NCI-H187 treated with DMSO at 0.1 percent for 48 hours (cell line): Measurements from ENCODE around the gene MAML2.
"Not testable (repeated sequence)": the region's sequence is repeated elsewhere in the genome, so short reads cannot be mapped to it uniquely, and the experiment has no call there.

Experiments used
- DNase-seq: peaks from one replicate; lab custom pipeline; 2025; lab: John Stamatoyannopoulos, UW

MAML2 gene

GRCh38 chr11:96293109-96293508 is 49.9 kb downstream of the MAML2 start:
- DNase-seq, result no peak

DNA sequence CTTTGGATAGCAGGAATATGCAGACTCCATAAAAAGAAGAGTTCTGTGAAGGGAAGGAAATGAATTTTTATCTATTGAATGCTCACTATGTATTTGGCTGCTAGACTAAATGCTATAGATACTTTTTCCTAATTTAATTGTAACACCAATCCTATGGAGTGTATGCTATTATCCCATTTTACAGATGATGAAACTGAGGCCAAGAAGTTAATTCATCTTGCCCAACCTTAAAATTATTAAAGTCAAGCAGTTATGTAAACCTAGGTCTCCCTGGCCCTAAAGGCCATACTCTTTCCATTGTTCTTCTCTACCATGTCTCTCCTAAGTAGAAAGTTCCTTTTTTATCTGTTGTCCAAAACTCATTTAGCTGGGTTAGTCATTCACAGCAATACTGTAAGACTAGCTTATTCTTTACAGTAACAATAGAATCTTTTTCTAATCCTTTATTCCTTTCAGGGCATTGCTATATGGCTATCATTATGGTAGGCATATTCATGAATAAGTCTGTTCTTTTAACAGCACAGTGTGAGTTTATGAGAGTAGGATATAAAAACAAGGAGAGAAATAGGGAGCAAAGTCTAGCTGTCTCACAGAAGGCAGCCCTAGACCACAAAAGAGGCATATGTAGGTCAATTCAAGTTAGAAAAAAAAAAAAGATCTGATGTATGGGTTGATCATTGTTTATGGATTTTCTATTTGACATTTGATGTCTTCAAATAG is 50.5 kb downstream of the MAML2 start:
- DNase-seq, result no peak

GRCh38 chr11:96290631-96291030 is 52.4 kb downstream of the MAML2 start:
- DNase-seq, result no peak

DNA sequence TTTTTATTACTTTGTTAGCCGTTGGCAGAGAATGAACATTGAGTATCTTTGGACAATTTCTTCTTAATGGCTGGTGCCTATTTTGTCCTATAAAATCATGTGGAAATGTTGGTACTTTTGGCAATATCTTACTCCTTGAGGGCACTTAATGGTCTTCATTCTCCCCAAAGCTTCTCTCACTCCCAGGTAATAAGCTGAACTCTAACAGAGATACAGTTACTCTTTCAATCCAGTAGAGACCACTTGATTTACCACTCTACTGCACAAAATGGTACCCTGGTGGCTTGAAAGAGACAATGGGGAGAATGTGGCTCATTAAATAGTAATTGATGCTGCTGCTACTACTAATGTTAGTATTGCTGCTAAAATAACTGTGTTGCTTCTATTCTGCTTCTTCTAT is 53.0 kb downstream of the MAML2 start:
- no peak for DNase-seq

DNA sequence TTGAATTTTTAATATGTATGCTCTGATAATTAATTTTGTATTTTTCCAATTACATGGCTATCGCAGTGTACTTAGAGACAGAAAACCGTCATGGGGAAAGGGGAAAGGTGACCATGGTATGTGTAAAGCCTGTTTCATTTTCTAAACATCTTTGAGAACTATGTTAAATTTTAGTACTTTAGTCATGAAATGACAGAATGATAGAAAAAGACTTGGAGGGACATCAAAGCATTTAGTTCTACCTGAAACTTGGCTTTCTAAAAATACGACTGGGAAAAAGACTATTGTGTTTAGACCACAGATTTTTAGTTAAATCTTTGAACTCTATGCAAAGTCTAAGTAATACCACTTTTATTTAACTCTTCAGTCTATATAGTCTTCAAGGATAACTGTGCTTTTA is 54.1 kb downstream of the MAML2 start:
- DNase-seq, result no peak

DNA sequence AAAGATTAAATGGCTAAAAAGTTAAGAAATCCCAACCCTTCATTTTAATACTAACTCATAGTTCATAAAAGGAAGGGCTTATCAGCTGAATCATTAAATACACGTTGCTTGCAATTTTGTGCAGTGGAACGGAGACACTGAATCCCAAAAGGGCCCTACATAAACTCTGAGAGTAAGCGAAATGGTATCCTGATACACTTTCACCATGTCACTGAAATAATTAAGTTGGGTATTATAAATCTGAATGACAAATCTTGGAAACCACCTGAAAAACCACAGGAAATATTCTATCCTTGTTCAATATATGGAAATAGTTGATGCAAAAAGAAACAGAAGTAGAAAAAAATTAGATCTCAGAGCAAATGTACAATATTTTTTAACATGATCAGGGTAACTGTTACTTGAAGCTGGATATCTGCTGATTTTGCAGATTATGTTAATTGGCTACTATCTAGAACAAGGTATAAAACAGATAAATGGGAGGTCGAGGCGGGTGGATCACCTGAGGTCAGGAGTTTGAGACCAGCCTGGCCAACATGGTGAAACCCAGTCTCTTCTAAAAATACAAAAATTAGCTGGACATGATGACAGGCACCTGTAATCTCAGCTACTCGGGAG is 55.1 kb downstream of the MAML2 start:
- no peak for DNase-seq

- DNase-seq, result not testable (repeated sequence)
These were observed 57.0 kb downstream of the MAML2 start for GRCh38 chr11:96285985-96286384.

- DNase-seq, result no peak
These were observed 58.1 kb downstream of the MAML2 start for GRCh38 chr11:96284917-96285316.

- no peak for DNase-seq
These were observed 58.6 kb downstream of the MAML2 start for GRCh38 chr11:96284401-96284800.

DNA sequence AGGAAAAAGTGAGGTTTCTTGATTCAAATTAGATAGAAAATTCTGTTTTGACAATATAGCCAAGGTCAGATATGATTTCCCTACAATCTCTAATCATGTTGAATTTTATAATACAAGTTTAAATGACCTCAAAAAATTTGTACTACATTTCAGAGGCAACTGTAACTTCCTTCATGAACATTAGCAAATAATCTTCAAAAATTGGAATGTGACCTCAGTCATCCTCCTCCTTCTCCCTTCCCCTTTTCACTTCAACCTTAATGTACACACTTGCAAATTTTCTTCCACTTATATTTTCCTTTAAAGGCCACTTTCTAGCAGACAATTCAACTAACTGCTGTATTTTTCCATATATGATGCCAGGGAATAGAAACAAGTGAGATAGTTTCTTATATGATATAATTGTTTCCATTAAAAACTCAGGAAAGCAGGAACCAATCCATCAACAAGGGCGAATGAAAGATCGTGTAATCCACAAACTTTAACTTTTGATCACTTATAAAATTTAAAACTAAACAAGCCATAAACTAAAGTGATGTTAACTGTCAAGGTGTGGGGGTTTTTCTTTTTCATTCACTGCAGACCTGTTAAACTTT is 60.3 kb downstream of the MAML2 start:
- DNase-seq, result no peak

DNA sequence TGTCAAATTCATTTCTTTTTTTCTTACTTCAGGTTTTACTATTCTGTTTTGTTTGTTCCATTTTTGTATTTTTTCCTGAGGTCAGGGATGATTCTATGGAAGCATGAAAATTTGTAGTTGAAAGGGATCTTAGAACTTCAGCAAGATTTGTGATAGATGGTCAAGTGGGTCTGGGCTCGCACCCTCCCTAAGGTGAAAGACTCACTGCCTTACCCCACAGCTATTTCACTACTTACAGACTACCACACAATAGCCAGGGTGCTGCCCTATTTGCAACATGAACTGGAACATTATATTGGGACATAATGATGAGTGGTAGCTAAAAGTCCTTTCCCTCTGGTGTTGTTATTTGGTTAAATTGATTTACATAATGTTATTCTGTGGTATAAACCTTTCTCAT is 62.6 kb downstream of the MAML2 start:
- no peak for DNase-seq

- no peak for DNase-seq
These were observed 63.1 kb downstream of the MAML2 start for GRCh38 chr11:96279896-96280290.

DNA sequence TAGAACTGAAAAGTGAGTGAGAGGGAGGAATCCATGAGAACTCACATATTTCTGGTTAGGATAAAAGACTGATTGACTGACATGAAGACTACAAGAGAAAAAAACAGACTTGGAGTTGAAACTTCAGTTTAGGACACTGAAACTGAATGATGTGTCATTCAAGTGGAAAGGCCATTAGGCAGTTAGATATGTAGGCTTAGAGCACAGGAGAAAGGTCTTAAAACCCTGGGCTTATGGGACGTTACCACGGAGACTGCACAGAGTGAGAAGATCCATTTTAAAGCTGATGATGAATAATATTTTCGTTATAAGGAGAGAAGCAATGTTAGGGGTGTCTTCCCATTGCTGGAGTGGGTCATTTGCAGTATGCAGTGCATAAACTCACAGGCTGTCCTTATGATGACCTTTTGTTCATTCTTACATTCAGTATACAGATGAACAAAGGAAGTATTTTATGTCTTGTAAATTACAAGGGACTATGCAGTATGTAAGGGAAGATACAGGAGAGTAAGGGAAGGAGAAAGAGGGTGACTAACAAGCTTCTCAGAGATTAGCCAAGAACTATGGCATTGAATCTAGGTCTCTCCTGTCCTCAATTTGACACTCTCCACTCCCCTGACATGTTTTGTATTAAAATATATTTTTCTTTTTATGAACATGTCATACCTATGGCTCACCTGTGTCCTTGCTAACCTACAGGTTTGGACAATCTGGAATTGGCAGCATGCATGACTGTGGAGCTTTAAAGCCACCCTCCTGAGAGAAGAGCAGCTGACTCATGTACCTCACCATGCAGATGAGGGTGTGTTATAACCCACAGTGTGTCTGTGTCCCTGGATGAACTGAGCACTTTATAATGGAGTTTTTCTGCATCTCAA is 63.7 kb downstream of the MAML2 start:
- DNase-seq, result no peak

DNA sequence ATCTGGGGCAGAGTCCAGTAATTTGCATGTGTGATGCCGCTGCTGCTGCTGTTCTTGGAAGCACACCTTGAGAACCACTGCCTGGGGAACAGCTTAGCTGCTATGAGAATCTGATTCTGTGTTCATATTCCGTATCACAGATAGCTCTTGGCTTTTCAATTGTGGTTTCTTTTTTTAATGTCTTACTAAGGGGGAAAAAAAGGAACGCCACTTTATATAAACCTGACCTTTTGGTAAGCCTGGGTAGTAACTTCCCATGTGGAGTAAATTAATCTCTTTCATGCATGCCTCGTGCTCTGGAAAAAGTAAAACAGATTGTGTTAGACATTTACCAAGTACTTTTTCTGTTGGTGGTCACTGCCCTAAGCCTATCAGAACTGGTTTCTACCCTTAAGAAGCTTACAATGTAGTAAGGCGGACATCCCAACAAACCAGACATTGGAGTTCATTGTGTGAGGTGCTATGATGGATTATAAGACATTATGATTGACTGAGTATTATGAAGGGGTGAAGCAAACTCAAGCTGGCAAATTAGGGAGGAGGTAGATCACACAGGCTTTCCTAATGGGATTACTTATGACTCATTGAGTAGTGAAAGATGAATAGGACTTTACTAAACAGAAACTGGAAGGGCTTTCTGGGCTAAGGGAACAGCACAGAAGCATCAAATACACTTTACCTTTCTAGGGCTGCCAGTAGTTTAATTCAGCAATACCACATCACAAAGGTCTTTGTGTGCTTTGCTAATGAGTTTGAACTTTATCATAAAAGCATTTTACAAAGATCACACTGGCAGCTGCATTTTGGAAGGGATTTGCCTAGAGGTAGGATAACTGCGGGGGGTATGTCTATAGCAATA is 64.7 kb downstream of the MAML2 start:
- no peak for DNase-seq

GRCh38 chr11:96277696-96278038 is 65.3 kb downstream of the MAML2 start:
- DNase-seq, result no peak

DNA sequence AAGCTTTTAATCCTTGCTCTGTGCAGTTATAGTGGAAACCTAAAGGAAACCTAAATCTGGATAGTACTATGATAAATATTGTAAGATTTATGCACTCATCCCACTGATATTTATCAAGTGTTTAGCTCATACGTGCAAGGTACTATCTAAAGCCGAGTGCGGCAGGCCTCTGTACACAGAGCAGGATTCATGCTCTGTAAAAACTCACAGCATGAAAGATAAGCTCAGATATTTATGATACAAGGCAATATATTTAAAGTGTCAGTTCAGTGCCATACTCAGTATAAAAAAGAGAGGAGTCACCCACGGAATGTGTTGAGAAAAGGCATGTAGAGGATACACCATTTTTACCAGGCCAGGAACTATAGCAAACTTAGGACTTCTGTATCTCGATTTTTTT is 66.2 kb downstream of the MAML2 start:
- DNase-seq, result no peak

- no peak for DNase-seq
These were observed 67.0 kb downstream of the MAML2 start for GRCh38 chr11:96275801-96276594.

DNA sequence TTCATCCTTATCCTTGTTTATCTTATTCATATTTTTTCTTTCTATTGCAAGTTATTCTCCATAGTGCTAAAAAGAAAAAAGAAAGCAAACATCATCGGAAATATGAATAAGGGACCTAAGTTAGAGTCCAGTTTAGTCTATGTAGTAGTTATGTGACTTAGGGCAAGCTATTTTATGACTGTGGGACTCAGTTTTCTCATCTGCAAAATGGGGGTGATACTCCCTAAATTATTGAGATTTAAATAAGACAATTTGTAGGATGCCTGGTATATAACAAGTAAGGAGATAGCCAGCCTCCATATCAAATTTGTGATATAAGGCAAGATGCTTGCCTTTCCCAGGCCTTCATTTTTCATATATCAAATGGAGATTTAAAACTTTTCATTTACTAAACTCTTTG is 69.5 kb downstream of the MAML2 start:
- DNase-seq, result no peak

DNA sequence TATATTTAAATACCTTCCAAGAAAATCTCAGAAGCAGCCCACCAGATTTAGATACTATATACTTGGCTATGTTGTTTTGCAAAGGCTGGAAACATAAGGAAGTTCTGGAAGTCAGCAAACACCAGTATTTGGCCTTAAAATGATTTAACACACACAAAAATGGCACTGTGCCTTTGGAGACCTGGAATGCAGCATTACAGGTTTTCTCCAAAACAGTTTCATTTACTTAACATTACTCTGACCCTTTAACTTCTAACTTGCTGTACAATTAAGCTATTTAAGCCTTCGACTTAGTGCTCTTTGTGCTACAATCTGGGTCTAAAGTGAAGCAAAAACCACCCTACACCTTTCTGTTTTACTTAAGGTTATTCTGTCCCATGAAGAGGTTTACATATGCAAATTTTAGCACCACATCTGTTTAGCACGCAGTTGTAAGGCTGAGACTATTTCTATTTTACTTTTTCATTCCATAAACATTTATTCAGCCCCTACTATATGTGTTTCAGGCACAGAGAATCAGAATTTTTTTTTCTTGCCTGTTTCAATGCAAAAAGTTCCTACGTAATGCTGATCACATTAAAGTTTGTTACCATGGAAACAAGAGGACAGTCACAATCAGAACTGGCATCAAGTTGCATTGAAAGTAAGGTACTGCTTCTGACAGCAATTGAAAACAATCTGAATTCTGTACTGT is 70.3 kb downstream of the MAML2 start:
- no peak for DNase-seq

GRCh38 chr11:96271777-96272176 is 71.2 kb downstream of the MAML2 start:
- DNase-seq, result no peak
